Measurements from ENCODE around the gene ALDH9A1.

GRCh38 chr1:165697881-165698760, at the start of gene ALDH9A1:
- TF ChIP-seq CTCF (IDR thresholded peaks at IDR 0.05; ENCODE audit: extremely low read depth in 1 of 2, insufficient read depth in 1 of 2, low read depth in 1 of 2, low read length in 2 of 2), result peak in 1 of 2 donors; percentile 30
- no peak for TF ChIP-seq EZH2 (IDR thresholded peaks at IDR 0.05; ENCODE audit: borderline replicate concordance, low read depth, low read length, severe bottlenecking)
- TF ChIP-seq POLR2A (IDR thresholded peaks at IDR 0.05; ENCODE audit: low read depth, low read length), result peak; percentile 82

Measured in endothelial cell of umbilical vein (primary cell).